ENCODE data around the gene SPATA17. TPM values are rescaled to one million over a fixed set of nuclear protein-coding genes. Genes with fewer than 3 reads are reported as not detected.

Gene SPATA17
- total and polyA plus RNA-seq, 2 donors (not counting 3 experiments of a cell fraction or from before 2014, with no cell fraction given), result not detected

DNA sequence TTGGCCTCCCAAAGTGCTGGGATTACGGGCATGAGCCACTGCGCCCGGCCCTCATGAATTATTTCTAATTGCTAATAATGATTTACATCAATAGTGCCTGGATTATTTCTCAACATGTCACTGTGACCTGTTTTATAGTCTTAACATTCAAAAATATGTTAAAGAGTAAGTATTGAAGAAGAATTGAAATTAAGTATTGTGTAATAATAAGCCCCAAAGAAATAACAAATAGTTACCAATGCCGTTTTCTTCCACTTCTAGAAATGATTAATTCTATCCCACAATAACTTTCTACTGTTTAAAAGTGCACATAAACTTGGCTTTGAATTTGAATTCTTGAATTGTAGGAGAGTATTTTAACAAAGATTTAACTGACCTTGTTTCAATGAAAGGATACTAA, 19.5 kb downstream of the SPATA17 start:
- POLR2A ChIA-PET, result no interaction called here
- dilution Hi-C loops (cut with MboI; ENCODE audit: extremely low pct_ligation_motif_present, low sequenced_read_pairs), result no loop called here

More for the DNA sequence above, 19.5 kb downstream of the SPATA17 start:
- Histone ChIP-seq H3K4me2 (ENCODE audit: insufficient read depth, low read length) (no peak overlapping the region), H3K79me2 (ENCODE audit: control insufficient read depth, insufficient read depth, low read length) (no peaks in the 10 kb centered on the region), H3K4me3 (replicated peaks in 1 of 3; ENCODE audit: insufficient read depth in 1 of 3, low read depth in 1 of 3, low read length in 3 of 3) (no peak overlapping the region), H3K9ac (replicated peaks; ENCODE audit: extremely low read depth, insufficient read depth, low read length) (no peak overlapping the region), H3K4me1 (ENCODE audit: control insufficient read depth, extremely low read depth, insufficient read depth, low read length) (no peaks in the 10 kb centered on the region), H3K27me3 (ENCODE audit: control insufficient read depth in 2 of 2, insufficient read depth in 2 of 2, low read length in 2 of 2) (no peaks in the 10 kb centered on the region), H2AFZ (ENCODE audit: low read depth, low read length) (no peak overlapping the region), H3K9me1 (replicated peaks; ENCODE audit: control insufficient read depth, extremely low read depth, insufficient read depth, low read length) (no peaks in the 10 kb centered on the region), H3K36me3 (ENCODE audit: control insufficient read depth in 2 of 2, extremely low read depth in 1 of 2, insufficient read depth in 2 of 2, low read length in 2 of 2) (no peaks in the 10 kb centered on the region), H3K27ac (ENCODE audit: insufficient read depth, low read depth, low read length) (no peak overlapping the region), H3K9me3 (replicated peaks; ENCODE audit: control insufficient read depth, insufficient read depth, low read length) (no peaks in the 10 kb centered on the region), H4K20me1 (replicated peaks; ENCODE audit: control insufficient read depth, extremely low read depth, insufficient read depth, low read length) (no peaks in the 10 kb centered on the region)
- intact Hi-C loops (cut with micrococcal nuclease), result no loop called here
- CTCF ChIA-PET, result no interaction called here
- FAIRE-seq (no peak), DNase-seq (ENCODE audit: low read depth, low spot score) (no peak)
- TF ChIP-seq, protein P1, sequence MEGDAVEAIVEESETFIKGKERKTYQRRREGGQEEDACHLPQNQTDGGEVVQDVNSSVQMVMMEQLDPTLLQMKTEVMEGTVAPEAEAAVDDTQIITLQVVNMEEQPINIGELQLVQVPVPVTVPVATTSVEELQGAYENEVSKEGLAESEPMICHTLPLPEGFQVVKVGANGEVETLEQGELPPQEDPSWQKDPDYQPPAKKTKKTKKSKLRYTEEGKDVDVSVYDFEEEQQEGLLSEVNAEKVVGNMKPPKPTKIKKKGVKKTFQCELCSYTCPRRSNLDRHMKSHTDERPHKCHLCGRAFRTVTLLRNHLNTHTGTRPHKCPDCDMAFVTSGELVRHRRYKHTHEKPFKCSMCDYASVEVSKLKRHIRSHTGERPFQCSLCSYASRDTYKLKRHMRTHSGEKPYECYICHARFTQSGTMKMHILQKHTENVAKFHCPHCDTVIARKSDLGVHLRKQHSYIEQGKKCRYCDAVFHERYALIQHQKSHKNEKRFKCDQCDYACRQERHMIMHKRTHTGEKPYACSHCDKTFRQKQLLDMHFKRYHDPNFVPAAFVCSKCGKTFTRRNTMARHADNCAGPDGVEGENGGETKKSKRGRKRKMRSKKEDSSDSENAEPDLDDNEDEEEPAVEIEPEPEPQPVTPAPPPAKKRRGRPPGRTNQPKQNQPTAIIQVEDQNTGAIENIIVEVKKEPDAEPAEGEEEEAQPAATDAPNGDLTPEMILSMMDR (IDR thresholded peaks at IDR 0.05; ENCODE audit: extremely low read depth in 1 of 2, insufficient read depth in 1 of 2, low read depth in 1 of 2, low read length in 2 of 2), result no peak
- TF ChIP-seq, protein P2, sequence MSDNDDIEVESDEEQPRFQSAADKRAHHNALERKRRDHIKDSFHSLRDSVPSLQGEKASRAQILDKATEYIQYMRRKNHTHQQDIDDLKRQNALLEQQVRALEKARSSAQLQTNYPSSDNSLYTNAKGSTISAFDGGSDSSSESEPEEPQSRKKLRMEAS (IDR thresholded peaks at IDR 0.05; ENCODE audit: insufficient read depth, insufficient read length), result no peak
- TF ChIP-seq POLR2AphosphoS5 (IDR thresholded peaks at IDR 0.05; ENCODE audit: insufficient read depth, low read depth, low read length) (no peak), GATA2 (IDR thresholded peaks at IDR 0.05; ENCODE audit: insufficient read depth, insufficient read length, low read depth, low read length) (no peak), MYC (IDR thresholded peaks at IDR 0.05; ENCODE audit: low read depth, low read length) (no peak), JUN (IDR thresholded peaks at IDR 0.05; ENCODE audit: borderline replicate concordance, insufficient read depth, insufficient read length, low read depth) (no peak), EZH2 (IDR thresholded peaks at IDR 0.05; ENCODE audit: borderline replicate concordance, low read depth, low read length, severe bottlenecking) (no peak), FOS (IDR thresholded peaks at IDR 0.05; ENCODE audit: borderline replicate concordance, insufficient read depth, low read length) (no peak), POLR2A (IDR thresholded peaks at IDR 0.05; ENCODE audit: low read depth, low read length) (no peak)
- no TSS peak for BruUV-seq (replicated peaks)
